SK-N-SH (cell line): ENCODE data around the gene PDE6B. TPM values are rescaled to one million over a fixed set of nuclear protein-coding genes. Genes with fewer than 3 reads are reported as not detected.

Experiments
- CTCF ChIA-PET: fragments of 300-600, 350-600 bp; formaldehyde crosslinking; extraction: SDS; loops from one replicate; lab custom pipeline; 2021; lab: Yijun Ruan, JAX
- POLR2A ChIA-PET: fragments of 350-600 bp; sonication (Branson Sonifier 250); formaldehyde crosslinking; extraction: SDS; loops from one replicate; lab custom pipeline; 2020; ENCODE audit warnings: antibody characterized with exemption, inconsistent platforms; lab: Yijun Ruan, JAX
- DNase-seq: peaks from one replicate; pipeline ENCODE4 v3.0.0; 2012
- H2AFZ ChIP-seq: fragments of 200-600 bp; sonication (generic); 2 replicates; pipeline ENCODE4 v1.8.1; 2016; ENCODE audit warnings: antibody characterized with exemption, mild to moderate bottlenecking, low read depth
- H3F3A ChIP-seq: fragments of 200-600 bp; sonication (generic); replicated peaks from 2 replicates; pipeline ENCODE3; 2016; ENCODE audit warnings: antibody characterized with exemption, mild to moderate bottlenecking; ENCODE audit not compliant: insufficient read depth
- H3K27ac ChIP-seq, 2 experiments: fragments of 200-500 bp in 1 of 2; fragments of 200-600 bp in 1 of 2; sonication (Bioruptor generic) in 1 of 2; sonication (generic), shearing (Covaris generic) in 1 of 2; 2 replicates each; pipeline versions ENCODE4 v1.5.1 to v1.6.1; 2014 to 2016; ENCODE audit warnings: low read depth in 2 of 2, inconsistent platforms in 1 of 2, low read length in 1 of 2, mild to moderate bottlenecking in 1 of 2, mixed read lengths in 1 of 2
- H3K27me3 ChIP-seq: fragments of 200-600 bp; sonication (generic), shearing (Covaris generic); 2 replicates; pipeline ENCODE4 v1.6.1; 2016; ENCODE audit warnings: mixed run types; ENCODE audit not compliant: insufficient read depth
- H3K36me3 ChIP-seq, 2 experiments: fragments of 200-500 bp in 1 of 2; fragments of 200-600 bp in 1 of 2; sonication (Bioruptor generic) in 1 of 2; sonication (generic) in 1 of 2; replicated peaks in 1 of 2; 2 replicates each; pipeline versions ENCODE3 to v1.5.1; 2014 to 2016; ENCODE audit warnings: low read length in 1 of 2, mild to moderate bottlenecking in 1 of 2; ENCODE audit not compliant: insufficient read depth in 2 of 2, control insufficient read depth in 1 of 2
- H3K4me1 ChIP-seq, 2 experiments: fragments of 200-500 bp in 1 of 2; fragments of 200-600 bp in 1 of 2; sonication (Bioruptor generic) in 1 of 2; sonication (generic), shearing (Covaris generic) in 1 of 2; 2 replicates each; pipeline versions ENCODE4 v1.5.1 to v1.6.1; 2014 to 2016; ENCODE audit warnings: low read depth in 1 of 2, low read length in 1 of 2, mixed run types in 1 of 2; ENCODE audit not compliant: insufficient read depth in 2 of 2, control insufficient read depth in 1 of 2
- H3K4me2 ChIP-seq: fragments of 200-600 bp; sonication (generic), shearing (Covaris generic); 2 replicates; pipeline ENCODE4 v1.6.1; 2017; ENCODE audit warnings: mixed run types
- H3K4me3 ChIP-seq, 2 experiments: fragments of 200-500 bp in 1 of 2; fragments of 200-600 bp in 1 of 2; sonication (Bioruptor generic) in 1 of 2; sonication (generic), shearing (Covaris generic) in 1 of 2; 2 replicates each; pipeline versions ENCODE4 v1.5.1 to v1.8.1; 2014 to 2016; ENCODE audit warnings: low read depth in 2 of 2, inconsistent platforms in 1 of 2, low read length in 1 of 2, mild to moderate bottlenecking in 1 of 2, mixed read lengths in 1 of 2, moderate library complexity in 1 of 2
- H3K79me2 ChIP-seq: fragments of 200-600 bp; sonication (generic); 2 replicates; pipeline ENCODE4 v1.8.1; 2017; ENCODE audit warnings: mild to moderate bottlenecking; ENCODE audit not compliant: insufficient read depth
- H3K9ac ChIP-seq: fragments of 200-600 bp; sonication (generic); 2 replicates; pipeline ENCODE4 v1.6.1; 2017; ENCODE audit warnings: mixed run types
- H3K9me2 ChIP-seq: fragments of 200-600 bp; sonication (generic); 2 replicates; pipeline ENCODE4 v1.6.1; 2017; ENCODE audit warnings: mixed run types
- H3K9me3 ChIP-seq: fragments of 200-600 bp; sonication (generic); 2 replicates; pipeline ENCODE4 v1.6.1; 2017; ENCODE audit warnings: mixed run types, mild to moderate bottlenecking, moderate library complexity
- H4K20me1 ChIP-seq: fragments of 200-600 bp; sonication (generic); 2 replicates; pipeline ENCODE4 v1.6.1; 2017; ENCODE audit warnings: mild to moderate bottlenecking, mixed run types; ENCODE audit not compliant: insufficient read depth
- FOSL2 ChIP-seq: IDR thresholded peaks from 2 replicates; pipeline ENCODE4 v1.4.0; 2012; ENCODE audit warnings: low read depth, mild to moderate bottlenecking, moderate library complexity, borderline replicate concordance
- JUND ChIP-seq: IDR thresholded peaks from 2 replicates; pipeline ENCODE4 v1.4.0; 2012
- MEF2A ChIP-seq: IDR thresholded peaks from 2 replicates; pipeline ENCODE4 v1.4.0; 2012; ENCODE audit warnings: low read depth, borderline replicate concordance
- POLR2AphosphoS5 ChIP-seq: IDR thresholded peaks from 2 replicates; pipeline ENCODE4 v1.6.1; 2012; ENCODE audit warnings: low read depth, low read length
- RCOR1 ChIP-seq: fragments of 150-350 bp; IDR thresholded peaks from 2 replicates; pipeline ENCODE4 v1.6.1; 2017; ENCODE audit warnings: antibody characterized with exemption, low read length
- TAF1 ChIP-seq: IDR thresholded peaks from 2 replicates; pipeline ENCODE4 v1.6.1; 2012; ENCODE audit warnings: low read depth, mild to moderate bottlenecking, low read length, moderate library complexity, borderline replicate concordance
- WGBS: methylation state at CpG from one replicate; pipeline ENCODE4 v1.1.6; 2017; ENCODE audit warnings: low lambda C conversion rate; 5-methylcytosine and 5-hydroxymethylcytosine counted together
- polyA plus RNA-seq, 3 experiments: library from polyadenylated mRNA; depleted of rRNA; stranded (reverse); fragments of >200 nt; gene quantifications; 2 replicates each; pipeline ENCODE4 v1.2.3, GENCODE V29; 2012
- TF ChIP-seq, protein P1 (sequence below): IDR thresholded peaks from 2 replicates; pipeline ENCODE4 v1.4.0; 2012; ENCODE audit warnings: low read depth, borderline replicate concordance

The PDE6B gene
- polyA plus RNA-seq, 1 of the 3 experiments (the other 2 are of a cell fraction): 1.2 TPM

DNA sequence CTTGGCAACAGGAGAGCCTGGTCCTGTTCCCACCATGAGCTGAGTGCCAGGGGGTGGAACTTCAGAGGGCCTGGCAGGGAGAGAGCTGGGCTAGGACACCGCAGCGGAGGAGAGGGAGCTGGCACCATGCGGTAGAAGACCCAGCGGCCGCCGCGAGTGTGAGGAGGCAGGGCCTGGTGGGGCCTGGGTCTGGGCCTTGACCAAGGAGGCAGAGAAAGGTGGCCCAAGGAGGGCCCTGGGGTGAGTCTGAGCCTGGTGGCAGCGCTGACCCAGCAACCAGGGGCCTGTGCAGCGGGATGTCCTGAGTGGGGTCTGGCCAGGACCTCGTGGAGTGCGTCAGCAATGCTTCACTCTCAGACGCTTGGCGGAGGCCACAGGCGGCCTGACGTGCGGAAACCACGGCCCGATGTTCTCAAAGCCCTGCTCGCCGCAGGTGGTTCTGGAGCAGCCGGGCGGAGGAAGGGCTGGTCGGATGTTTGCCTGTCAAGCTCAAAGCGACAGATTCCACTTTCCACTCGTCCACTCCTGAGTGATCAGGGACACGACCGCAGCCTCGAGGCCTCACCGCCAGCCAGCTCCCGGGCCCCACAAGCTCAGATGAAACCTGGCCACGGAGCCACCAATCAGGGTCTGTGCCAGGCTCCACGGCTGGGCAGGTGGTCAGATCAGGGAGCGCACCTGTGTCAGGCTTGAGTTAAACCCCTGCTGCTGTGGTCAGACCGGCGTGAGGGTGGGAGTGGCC lies 27.9 kb downstream of the PDE6B start:
- Histone ChIP-seq H3K4me1 (peaks cover 0 to 14% of the 10 kb centered on the region in 2 experiments; a peak in 1 of 4 replicates), H3K4me2 (no peak overlapping the region), H3F3A (no peaks in the 10 kb centered on the region), H3K79me2 (no peaks in the 10 kb centered on the region), H2AFZ (no peak overlapping the region), H3K4me3 (no peak overlapping the region), H3K27me3 (peaks cover 13% of the 10 kb centered on the region; the same call in 1 of the 2 replicates), H4K20me1 (no peaks in the 10 kb centered on the region), H3K36me3 (no peaks in the 10 kb centered on the region), H3K27ac (no peak overlapping the region), H3K9ac (no peak overlapping the region), H3K9me2 (no peaks in the 10 kb centered on the region), H3K9me3 (no peaks in the 10 kb centered on the region)
- POLR2A ChIA-PET: no interaction called here
- TF ChIP-seq, protein P1, sequence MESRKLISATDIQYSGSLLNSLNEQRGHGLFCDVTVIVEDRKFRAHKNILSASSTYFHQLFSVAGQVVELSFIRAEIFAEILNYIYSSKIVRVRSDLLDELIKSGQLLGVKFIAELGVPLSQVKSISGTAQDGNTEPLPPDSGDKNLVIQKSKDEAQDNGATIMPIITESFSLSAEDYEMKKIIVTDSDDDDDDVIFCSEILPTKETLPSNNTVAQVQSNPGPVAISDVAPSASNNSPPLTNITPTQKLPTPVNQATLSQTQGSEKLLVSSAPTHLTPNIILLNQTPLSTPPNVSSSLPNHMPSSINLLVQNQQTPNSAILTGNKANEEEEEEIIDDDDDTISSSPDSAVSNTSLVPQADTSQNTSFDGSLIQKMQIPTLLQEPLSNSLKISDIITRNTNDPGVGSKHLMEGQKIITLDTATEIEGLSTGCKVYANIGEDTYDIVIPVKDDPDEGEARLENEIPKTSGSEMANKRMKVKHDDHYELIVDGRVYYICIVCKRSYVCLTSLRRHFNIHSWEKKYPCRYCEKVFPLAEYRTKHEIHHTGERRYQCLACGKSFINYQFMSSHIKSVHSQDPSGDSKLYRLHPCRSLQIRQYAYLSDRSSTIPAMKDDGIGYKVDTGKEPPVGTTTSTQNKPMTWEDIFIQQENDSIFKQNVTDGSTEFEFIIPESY: no peak
- TF ChIP-seq RCOR1 (no peak), FOSL2 (no peak)
- CTCF ChIA-PET: interaction anchor here (0.6 to 1.6 kb wide), 3 partner anchors 11 to 534 kb away, joined by 3 to 5 read pairs (median 3); no protein-coding TSS in a partner anchor
- 64% methylated on average over 13 of the region's 35 CpGs for WGBS
- DNase-seq: no peak

DNA sequence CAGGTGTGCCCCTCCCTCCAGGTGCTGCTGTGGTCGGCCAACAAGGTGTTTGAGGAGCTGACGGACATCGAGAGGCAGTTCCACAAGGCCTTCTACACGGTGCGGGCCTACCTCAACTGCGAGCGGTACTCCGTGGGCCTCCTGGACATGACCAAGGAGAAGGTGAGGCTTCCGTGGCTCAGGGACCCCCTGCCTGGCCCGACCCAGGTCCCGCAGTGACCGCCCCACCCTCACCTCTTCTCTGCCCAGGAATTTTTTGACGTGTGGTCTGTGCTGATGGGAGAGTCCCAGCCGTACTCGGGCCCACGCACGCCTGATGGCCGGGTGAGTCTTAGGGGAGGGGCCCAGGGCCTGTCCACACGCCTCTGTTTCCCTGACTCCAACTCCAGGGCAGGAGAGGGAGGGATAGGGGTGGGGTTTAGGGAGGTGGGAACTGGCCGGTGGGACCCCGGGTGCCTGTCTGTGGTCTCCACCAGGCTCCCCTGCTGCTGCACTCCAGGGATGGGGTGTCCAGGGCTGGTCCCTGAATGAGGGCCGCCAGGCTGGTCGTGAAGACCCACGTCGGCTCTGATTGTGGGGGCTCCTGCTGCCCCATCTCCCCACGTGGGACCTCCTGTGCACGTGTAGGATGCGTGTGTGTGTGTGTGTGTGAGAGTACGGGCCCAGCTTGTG lies 28.6 kb downstream of the PDE6B start:
- WGBS: 58% methylated on average over 17 of the region's 29 CpGs
- ChIA-PET CTCF (no interaction called here), POLR2A (no interaction called here)
- Histone ChIP-seq H3K9me2 (no peaks in the 10 kb centered on the region), H3F3A (no peaks in the 10 kb centered on the region), H3K27me3 (peaks cover 13% of the 10 kb centered on the region; the same call in 1 of the 2 replicates), H2AFZ (no peak overlapping the region), H3K4me1 (peaks cover 0 to 14% of the 10 kb centered on the region in 2 experiments; a peak in 1 of 4 replicates), H3K36me3 (no peaks in the 10 kb centered on the region), H3K79me2 (no peaks in the 10 kb centered on the region), H3K9me3 (no peaks in the 10 kb centered on the region), H4K20me1 (no peaks in the 10 kb centered on the region), H3K4me3 (no peak overlapping the region), H3K27ac (no peak overlapping the region), H3K4me2 (no peak overlapping the region), H3K9ac (no peak overlapping the region)
- TF ChIP-seq TAF1: no peak
- no peak for DNase-seq

DNA sequence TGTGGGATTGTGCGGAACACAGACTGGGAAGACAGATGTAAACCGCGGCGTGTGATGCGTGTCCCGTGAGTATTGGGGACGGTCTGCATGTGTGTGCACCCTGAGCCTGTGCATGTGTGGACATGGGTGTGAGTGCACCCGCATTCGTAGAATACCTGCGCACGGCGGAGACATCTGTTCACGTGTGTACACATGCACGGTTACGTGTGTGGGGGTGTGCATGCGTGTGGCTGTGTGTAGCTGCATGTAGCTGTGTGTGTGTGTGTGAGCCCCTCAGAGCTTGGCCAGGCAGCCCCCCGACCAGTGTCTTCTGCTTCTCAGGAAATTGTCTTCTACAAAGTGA lies 29.1 kb downstream of the PDE6B start:
- Histone ChIP-seq H3F3A (no peaks in the 10 kb centered on the region), H3K9ac (no peak overlapping the region), H3K79me2 (no peaks in the 10 kb centered on the region), H3K4me3 (no peak overlapping the region), H4K20me1 (no peaks in the 10 kb centered on the region), H3K9me2 (no peaks in the 10 kb centered on the region), H3K9me3 (no peaks in the 10 kb centered on the region)
- no peak for DNase-seq
- 89% methylated on average over 7 of the region's 17 CpGs for WGBS
- POLR2A ChIA-PET: no interaction called here
- TF ChIP-seq JUND (no peak), POLR2AphosphoS5 (no peak), MEF2A (no peak)
- TF ChIP-seq, all 33 proteins: peak for 0
- CTCF ChIA-PET: no interaction called here
- Histone ChIP-seq H3K4me1 (peaks cover 0 to 14% of the 10 kb centered on the region in 2 experiments; a peak in 1 of 4 replicates), H3K27ac (no peak overlapping the region), H3K36me3 (no peaks in the 10 kb centered on the region), H2AFZ (no peak overlapping the region), H3K4me2 (no peak overlapping the region), H3K27me3 (peaks cover 13% of the 10 kb centered on the region; the same call in 1 of the 2 replicates)
